GM12892 (cell line): ENCODE results near the gene VCAN.

Experiments
- POLR2A ChIP-seq: IDR thresholded peaks from 2 replicates; pipeline ENCODE4 v1.6.1; 2011; ENCODE audit warnings: low read depth, low read length, control low read depth
- POLR2AphosphoS5 ChIP-seq: IDR thresholded peaks from 2 replicates; pipeline ENCODE4 v1.6.1; 2011; ENCODE audit warnings: low read depth, low read length, control low read depth
- TAF1 ChIP-seq: IDR thresholded peaks from 2 replicates; pipeline ENCODE4 v1.6.1; 2011; ENCODE audit warnings: low read depth, mild to moderate bottlenecking, control low read depth, low read length, borderline replicate concordance

DNA sequence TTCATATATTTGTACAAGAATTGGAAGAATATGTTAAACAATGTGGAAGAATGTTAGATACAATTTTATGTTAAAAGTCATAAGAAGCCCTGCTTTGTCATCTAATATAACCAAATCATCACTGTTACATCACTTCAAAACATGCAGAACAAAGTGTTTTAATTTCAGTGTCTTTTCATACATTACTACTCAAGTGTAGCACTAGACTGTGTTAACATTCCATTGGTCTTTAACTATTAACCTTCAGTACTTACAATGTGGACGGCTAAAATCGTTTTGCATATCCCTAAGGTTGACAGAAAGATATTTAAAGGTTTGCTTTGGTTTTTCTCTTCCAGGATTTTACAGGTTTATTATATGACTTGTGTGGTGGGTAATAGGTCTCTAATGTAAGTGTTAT is 50.9 kb downstream of the VCAN start:
- TF ChIP-seq TAF1, result no peak
- no peak for TF ChIP-seq POLR2A
- no peak for TF ChIP-seq POLR2AphosphoS5
